B cell (primary cell): ENCODE measurements around the gene TPST1.
"Not testable (repeated sequence)": the region's sequence is repeated elsewhere in the genome, so short reads cannot be mapped to it uniquely, and the experiment has no call there.

Experiments
- CTCF ChIP-seq: fragments of 200-600 bp; IDR thresholded peaks from one replicate; pipeline ENCODE4 v1.8.0; 2022; ENCODE audit warnings: antibody characterized with exemption, mild to moderate bottlenecking
- EZH2 ChIP-seq: IDR thresholded peaks from 2 replicates; pipeline ENCODE4 v1.6.1; 2012; ENCODE audit warnings: borderline replicate concordance, low read depth, mild to moderate bottlenecking, moderate library complexity, low read length; ENCODE audit not compliant: insufficient read depth, poor library complexity, severe bottlenecking

GRCh38 chr7:66156035-66156434 lies 49.1 kb upstream of the TPST1 start:
- TF ChIP-seq CTCF, EZH2: not testable (repeated sequence)
